Frontal cortex (tissue), 4 donors: ENCODE measurements around the gene AMDHD2. TPM values are rescaled to one million over a fixed set of nuclear protein-coding genes. Genes with fewer than 3 reads are reported as not detected.

Experiments used
- DNase-seq, 2 donors: peaks; one replicate each; pipeline ENCODE4 v3.0.0; 2012; ENCODE audit warnings: low spot score in 2 of 2
- FAIRE-seq: peaks from 2 replicates; lab custom pipeline; 2012; peaks lifted over from hg19 to GRCh38; lab: Jason Lieb, UNC
- total RNA-seq: library from RNA; depleted of rRNA; stranded (reverse); fragments of >200 nt; gene quantifications from one replicate; pipeline ENCODE4 v1.2.3, GENCODE V29; 2014
- donor health status: control.
- donor health status: control.
- donor health status: control.

AMDHD2 gene
- total RNA-seq, 1 donor from 2014 or later, result 11.4 TPM

GRCh38 chr16:2482708-2483534 is 37.2 kb upstream of the AMDHD2 start:
- FAIRE-seq (no peak), DNase-seq (peak; percentile 66 to 68)

- FAIRE-seq (no peak), DNase-seq (no peak)
Observed at GRCh38 chr16:2483939-2484897, 36.0 kb upstream of the AMDHD2 start.

GRCh38 chr16:2484898-2485508 is 35.2 kb upstream of the AMDHD2 start:
- FAIRE-seq (no peak), DNase-seq (no peak)

- no peak for DNase-seq
- FAIRE-seq, result no peak
Observed at GRCh38 chr16:2485811-2486507, 34.2 kb upstream of the AMDHD2 start.

GRCh38 chr16:2486645-2487516 is 33.3 kb upstream of the AMDHD2 start:
- FAIRE-seq (no peak), DNase-seq (peak; percentile 70 to 79)

GRCh38 chr16:2487517-2487842 is 32.7 kb upstream of the AMDHD2 start:
- FAIRE-seq (no peak), DNase-seq (no peak)

- DNase-seq (no peak), FAIRE-seq (no peak)
Observed at GRCh38 chr16:2487903-2488531, 32.2 kb upstream of the AMDHD2 start.

GRCh38 chr16:2489581-2489980 is 30.6 kb upstream of the AMDHD2 start:
- DNase-seq (no peak), FAIRE-seq (no peak)

GRCh38 chr16:2490190-2491105 is 29.7 kb upstream of the AMDHD2 start:
- DNase-seq, result no peak
- FAIRE-seq, result no peak

GRCh38 chr16:2492292-2492691 is 27.9 kb upstream of the AMDHD2 start:
- DNase-seq, result no peak
- no peak for FAIRE-seq

- no peak for FAIRE-seq
- DNase-seq, result no peak
Observed at GRCh38 chr16:2493605-2494004, 26.6 kb upstream of the AMDHD2 start.

- no peak for DNase-seq
- FAIRE-seq, result no peak
Observed at GRCh38 chr16:2494616-2495015, 25.6 kb upstream of the AMDHD2 start.

GRCh38 chr16:2495041-2495440 is 25.1 kb upstream of the AMDHD2 start:
- DNase-seq, result no peak
- FAIRE-seq, result no peak

GRCh38 chr16:2496223-2497115 is 23.7 kb upstream of the AMDHD2 start:
- DNase-seq, result no peak

GRCh38 chr16:2497116-2497630 is 23.0 kb upstream of the AMDHD2 start:
- FAIRE-seq, result no peak

More at GRCh38 chr16:2496223-2497115, 23.7 kb upstream of the AMDHD2 start:
- no peak for FAIRE-seq

More at GRCh38 chr16:2497116-2497630, 23.0 kb upstream of the AMDHD2 start:
- no peak for DNase-seq
